SJCRH30 (cell line): ENCODE data around the gene CRIP1. TPM values are rescaled to one million over a fixed set of nuclear protein-coding genes. Genes with fewer than 3 reads are reported as not detected.

Source experiments
- DNase-seq, 2 experiments: peaks; one replicate each; pipeline ENCODE4 v3.0.0-alpha.2; 2015 to 2020
- H3K27ac ChIP-seq: fragments of 250-450 bp; sonication (Bioruptor Pico); 2 replicates; pipeline ENCODE4 v1.5.1; 2020; ENCODE audit warnings: mild to moderate bottlenecking, moderate library complexity
- H3K27me3 ChIP-seq: fragments of 250-450 bp; sonication (Bioruptor Pico); 2 replicates; pipeline ENCODE4 v1.5.1; 2020; ENCODE audit warnings: mild to moderate bottlenecking, moderate library complexity
- H3K36me3 ChIP-seq: fragments of 250-450 bp; sonication (Bioruptor Pico); 2 replicates; pipeline ENCODE4 v1.5.1; 2020; ENCODE audit warnings: mild to moderate bottlenecking, moderate library complexity
- H3K4me1 ChIP-seq: fragments of 250-450 bp; sonication (Bioruptor Pico); 2 replicates; pipeline ENCODE4 v1.5.1; 2020; ENCODE audit warnings: mild to moderate bottlenecking, moderate library complexity
- H3K4me3 ChIP-seq: fragments of 250-450 bp; sonication (Bioruptor Pico); 2 replicates; pipeline ENCODE4 v1.5.1; 2020; ENCODE audit warnings: mild to moderate bottlenecking, moderate library complexity
- H3K9me3 ChIP-seq: fragments of 250-450 bp; sonication (Bioruptor Pico); replicated peaks from 2 replicates; pipeline ENCODE4 v1.5.1; 2020; ENCODE audit warnings: mild to moderate bottlenecking, moderate library complexity
- total RNA-seq: library from RNA; depleted of rRNA; stranded (reverse); fragments of >200 nt; shearing (Covaris generic); gene quantifications from 2 replicates; pipeline ENCODE4 v1.2.3, GENCODE V29; 2014

CRIP1 gene
- total RNA-seq, 1 experiment from 2014 or later = 0.14 TPM

DNA sequence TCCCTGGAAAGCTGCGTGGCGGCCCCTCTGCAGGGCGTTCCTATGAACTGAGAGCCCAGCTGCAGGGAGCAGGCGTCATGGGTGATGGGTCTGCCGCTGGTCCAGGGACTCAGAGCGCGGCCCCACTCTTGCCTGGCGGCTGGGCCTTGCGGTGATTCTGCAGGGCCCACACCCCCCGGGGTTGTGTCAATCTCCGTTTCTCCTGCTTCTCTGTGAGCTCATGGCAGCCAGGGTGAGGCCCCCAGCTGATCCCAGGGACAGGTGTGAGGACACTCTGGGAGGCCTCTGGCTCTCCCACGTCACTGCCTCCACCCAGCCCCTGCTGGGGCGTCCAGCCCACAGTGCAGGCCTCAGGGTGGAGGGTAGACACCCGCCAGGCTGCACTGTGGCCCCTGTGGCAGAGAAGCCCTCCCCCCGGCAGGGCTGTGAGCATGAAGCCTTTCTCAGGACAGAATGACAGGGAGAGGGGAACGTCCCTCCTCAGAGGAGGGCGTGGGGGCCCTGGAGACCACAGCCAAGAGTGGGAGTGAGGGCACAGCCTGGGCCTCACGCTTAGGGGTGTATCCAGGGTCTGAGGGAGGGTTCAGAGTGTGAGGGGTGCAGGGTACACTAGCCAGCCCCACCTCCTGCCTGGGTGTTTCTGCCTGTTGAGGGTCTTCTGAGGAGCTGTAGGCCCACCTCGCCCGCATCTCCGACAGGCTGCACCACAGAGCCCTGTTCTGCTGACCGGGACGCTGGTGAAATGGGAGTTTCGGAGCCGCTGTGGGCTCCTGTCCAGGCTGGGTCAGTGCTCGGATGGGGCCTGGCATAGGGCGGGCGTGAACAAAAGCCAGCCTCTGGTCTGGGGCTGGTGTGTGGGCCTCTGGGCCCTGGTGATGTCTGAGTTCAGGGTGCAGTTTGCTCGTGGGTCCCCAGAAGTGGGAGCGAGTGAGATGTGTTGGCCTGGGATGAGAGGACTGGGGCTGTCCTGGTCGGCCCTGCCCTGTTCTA is 38.7 kb upstream of the CRIP1 start:
- Histone ChIP-seq H3K4me3 (no peak overlapping the region), H3K9me3 (no peaks in the 10 kb centered on the region), H3K27ac (peak overlapping the region; percentile 28), H3K4me1 (peaks cover 21% of the 10 kb centered on the region), H3K27me3 (no peaks in the 10 kb centered on the region), H3K36me3 (peaks cover 36% of the 10 kb centered on the region)
- peak; percentile 91 for DNase-seq

- Histone ChIP-seq H3K27ac (no peak overlapping the region), H3K36me3 (peaks cover 32% of the 10 kb centered on the region), H3K4me1 (peaks cover 21% of the 10 kb centered on the region), H3K9me3 (no peaks in the 10 kb centered on the region), H3K4me3 (no peak overlapping the region), H3K27me3 (no peaks in the 10 kb centered on the region)
- DNase-seq = peak; percentile 43 to 61
Measured at GRCh38 chr14:105448706-105449111, 38.0 kb upstream of the CRIP1 start.

- H3K4me3 ChIP-seq = no peak overlapping the region
- no peaks in the 10 kb centered on the region for H3K27me3 ChIP-seq
- no peak overlapping the region for H3K27ac ChIP-seq
- H3K36me3 ChIP-seq = peaks cover 36% of the 10 kb centered on the region
- H3K4me1 ChIP-seq = peaks cover 21% of the 10 kb centered on the region
- H3K9me3 ChIP-seq = no peaks in the 10 kb centered on the region
- DNase-seq = no peak
Measured at GRCh38 chr14:105449276-105450122, 37.2 kb upstream of the CRIP1 start.

DNA sequence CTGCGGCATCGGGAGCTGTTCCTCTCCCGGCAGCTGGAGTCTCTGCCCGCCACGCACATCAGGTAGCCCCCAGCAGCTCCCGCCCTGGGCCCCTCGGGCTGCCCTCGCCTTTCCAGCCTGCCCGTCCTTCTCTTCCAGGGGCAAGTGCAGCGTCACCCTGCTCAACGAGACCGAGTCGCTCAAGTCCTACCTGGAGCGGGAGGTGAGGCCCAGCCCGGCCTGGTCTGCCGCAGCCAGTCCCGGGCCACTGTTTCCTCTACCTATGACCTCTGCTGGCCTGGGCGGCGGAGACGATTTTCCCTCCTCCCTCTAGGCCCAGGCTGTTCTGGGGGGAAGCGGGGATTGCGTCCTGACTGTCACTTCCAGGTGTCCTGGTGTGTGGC is 36.6 kb upstream of the CRIP1 start:
- Histone ChIP-seq H3K4me3 (no peak overlapping the region), H3K9me3 (no peaks in the 10 kb centered on the region), H3K27ac (no peak overlapping the region), H3K27me3 (no peaks in the 10 kb centered on the region), H3K36me3 (peaks cover 42% of the 10 kb centered on the region), H3K4me1 (peaks cover 21% of the 10 kb centered on the region)
- DNase-seq = no peak

GRCh38 chr14:105450864-105451720 is 35.6 kb upstream of the CRIP1 start:
- H3K36me3 ChIP-seq = peaks cover 49% of the 10 kb centered on the region
- no peak overlapping the region for H3K27ac ChIP-seq
- H3K4me3 ChIP-seq = no peak overlapping the region
- H3K27me3 ChIP-seq = no peaks in the 10 kb centered on the region
- peaks cover 21% of the 10 kb centered on the region for H3K4me1 ChIP-seq
- no peaks in the 10 kb centered on the region for H3K9me3 ChIP-seq
- no peak for DNase-seq

DNA sequence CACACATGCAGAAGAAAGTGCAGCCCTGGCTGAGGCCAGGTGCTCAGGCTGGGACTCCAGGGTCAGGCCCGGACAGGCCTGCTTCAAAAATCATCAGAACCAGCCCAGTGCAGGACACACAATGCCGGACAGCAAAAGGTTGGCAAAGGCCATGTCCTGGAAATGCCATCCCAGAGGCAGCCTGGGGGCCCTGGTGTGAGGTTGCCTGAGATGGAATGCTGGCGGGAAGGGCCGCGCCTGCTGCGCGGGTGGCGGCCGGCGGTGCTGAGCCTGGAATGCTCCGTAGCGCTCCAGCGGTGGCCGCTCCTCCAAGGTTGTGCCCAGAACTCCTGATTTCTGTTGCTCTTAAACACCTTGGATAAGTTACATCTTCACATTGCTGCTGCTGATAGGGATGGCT is 33.7 kb upstream of the CRIP1 start:
- H3K27ac ChIP-seq = no peak overlapping the region
- no peak for DNase-seq
- H3K36me3 ChIP-seq = peaks cover 64% of the 10 kb centered on the region
- H3K4me1 ChIP-seq = peaks cover 9% of the 10 kb centered on the region
- no peaks in the 10 kb centered on the region for H3K27me3 ChIP-seq
- H3K9me3 ChIP-seq = no peaks in the 10 kb centered on the region
- no peak overlapping the region for H3K4me3 ChIP-seq

GRCh38 chr14:105453847-105454246 is 32.8 kb upstream of the CRIP1 start:
- DNase-seq = no peak
- Histone ChIP-seq H3K9me3 (no peaks in the 10 kb centered on the region), H3K27ac (no peak overlapping the region), H3K27me3 (no peaks in the 10 kb centered on the region), H3K4me3 (no peak overlapping the region), H3K4me1 (peaks cover 3% of the 10 kb centered on the region; the same call in 1 of the 2 replicates), H3K36me3 (peaks cover 69% of the 10 kb centered on the region)

DNA sequence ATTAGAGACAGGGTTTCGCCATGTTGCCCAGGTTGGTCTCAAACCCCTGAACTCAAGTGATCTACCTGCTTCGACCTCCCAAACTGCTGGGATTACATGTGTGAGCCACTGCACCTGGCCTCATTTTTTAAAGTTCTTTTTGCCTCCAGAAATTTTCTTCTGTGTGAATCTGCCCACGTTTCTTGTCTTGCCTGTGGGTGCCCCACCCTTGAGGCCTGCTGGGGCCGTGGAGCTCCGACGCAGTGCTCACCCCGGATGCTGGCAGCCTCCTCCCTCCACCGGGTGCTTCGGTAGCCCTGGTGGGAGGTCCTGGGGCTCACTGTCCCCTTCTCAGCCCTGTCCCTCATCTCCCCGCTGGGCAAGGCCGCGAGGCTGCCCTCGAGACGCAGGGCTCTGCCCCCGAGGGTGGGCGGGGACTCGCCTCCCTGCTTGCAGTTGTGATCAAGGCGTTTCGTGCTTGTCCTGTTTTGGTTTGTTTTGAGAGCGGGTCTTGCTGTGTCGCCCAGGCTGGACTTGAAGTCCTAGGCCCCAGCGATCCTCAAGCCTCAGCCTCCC is 31.5 kb upstream of the CRIP1 start:
- Histone ChIP-seq H3K27me3 (no peaks in the 10 kb centered on the region), H3K4me1 (peaks cover 3% of the 10 kb centered on the region; the same call in 1 of the 2 replicates), H3K9me3 (no peaks in the 10 kb centered on the region), H3K27ac (no peak overlapping the region), H3K4me3 (no peak overlapping the region), H3K36me3 (peaks cover 58% of the 10 kb centered on the region)
- DNase-seq = no peak

DNA sequence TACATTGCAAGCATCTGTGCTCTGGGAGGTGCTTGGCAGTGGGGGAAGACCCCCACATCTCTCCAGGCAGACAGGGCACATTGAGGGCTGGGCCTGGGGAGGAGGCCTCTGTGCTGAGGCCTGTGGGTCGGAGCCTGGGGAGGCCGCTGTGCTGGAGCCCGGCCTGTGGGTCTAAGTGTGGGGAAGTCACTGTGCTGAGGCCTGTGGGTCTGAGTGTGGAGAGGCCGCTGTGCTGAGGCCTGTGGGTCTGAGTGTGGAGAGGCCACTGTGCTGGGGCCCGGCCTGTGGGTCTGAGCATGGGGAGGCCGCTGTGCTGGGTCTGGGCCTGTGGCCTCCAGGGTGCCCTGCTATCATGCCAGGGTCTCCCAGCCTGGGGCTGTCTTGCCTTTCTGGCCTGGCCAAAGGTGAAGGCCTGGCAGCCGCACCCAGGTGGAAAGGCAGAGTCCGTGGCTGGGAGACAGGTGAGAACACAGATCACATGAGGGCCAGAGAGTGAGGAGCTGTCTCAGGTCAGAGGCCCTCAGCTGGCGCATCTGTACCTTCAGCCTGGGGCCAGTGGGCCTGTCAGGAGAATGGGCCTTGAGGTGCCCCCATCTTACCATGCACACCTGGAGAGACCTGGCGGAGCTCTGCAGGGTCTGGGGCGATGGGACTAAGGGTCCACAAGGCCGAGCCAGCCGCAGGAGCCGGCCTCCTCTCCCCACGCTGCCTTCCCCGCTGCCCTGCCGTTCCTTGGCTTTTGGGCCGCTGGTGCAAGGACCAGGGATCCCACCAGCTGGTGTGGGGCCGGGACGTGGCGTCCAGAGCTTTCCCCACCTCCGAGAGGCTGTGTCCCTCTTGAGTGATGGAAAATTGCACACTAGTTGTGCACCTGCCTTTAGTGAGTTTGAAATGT is 30.7 kb upstream of the CRIP1 start:
- no peak overlapping the region for H3K4me3 ChIP-seq
- H3K36me3 ChIP-seq = peaks cover 61% of the 10 kb centered on the region
- no peak overlapping the region for H3K27ac ChIP-seq
- no peaks in the 10 kb centered on the region for H3K27me3 ChIP-seq
- H3K9me3 ChIP-seq = no peaks in the 10 kb centered on the region
- DNase-seq = no peak
- peaks cover 3% of the 10 kb centered on the region; the same call in 1 of the 2 replicates for H3K4me1 ChIP-seq

GRCh38 chr14:105456736-105457617 is 29.7 kb upstream of the CRIP1 start:
- no peaks in the 10 kb centered on the region for H3K27me3 ChIP-seq

DNA sequence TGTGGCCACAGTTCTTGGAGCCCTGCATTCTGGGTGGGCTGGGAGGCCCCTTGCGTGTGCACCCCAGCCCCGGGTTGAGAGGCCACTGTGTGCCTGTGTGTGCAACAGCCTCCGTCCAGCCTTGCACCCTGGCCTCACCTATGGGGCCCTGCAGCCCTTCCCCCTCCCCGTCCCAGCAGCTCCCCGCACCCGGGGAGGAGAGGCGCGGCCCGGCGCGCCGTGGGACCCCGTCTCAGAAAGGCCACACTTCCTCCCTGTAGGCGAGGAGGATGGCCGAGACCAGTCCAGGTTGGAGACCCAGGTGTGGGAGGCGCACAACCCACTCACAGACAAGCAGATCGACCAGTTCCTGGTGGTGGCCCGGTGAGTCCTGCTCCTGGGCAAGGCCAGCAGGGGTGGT is 28.7 kb upstream of the CRIP1 start:
- Histone ChIP-seq H3K36me3 (peaks cover 64% of the 10 kb centered on the region), H3K4me1 (peaks cover 3% of the 10 kb centered on the region; the same call in 1 of the 2 replicates), H3K27ac (no peak overlapping the region), H3K9me3 (no peaks in the 10 kb centered on the region), H3K27me3 (no peaks in the 10 kb centered on the region), H3K4me3 (no peak overlapping the region)
- DNase-seq = no peak

More at GRCh38 chr14:105456736-105457617, 29.7 kb upstream of the CRIP1 start:
- Histone ChIP-seq H3K9me3 (no peaks in the 10 kb centered on the region), H3K4me1 (peaks cover 3% of the 10 kb centered on the region; the same call in 1 of the 2 replicates), H3K36me3 (peaks cover 61% of the 10 kb centered on the region), H3K27ac (no peak overlapping the region), H3K4me3 (no peak overlapping the region)
- peak in 1 of 2 experiments; percentile 43 for DNase-seq

GRCh38 chr14:105458571-105458970 is 28.1 kb upstream of the CRIP1 start:
- no peak overlapping the region for H3K27ac ChIP-seq
- DNase-seq = no peak
- no peak overlapping the region for H3K4me3 ChIP-seq
- H3K4me1 ChIP-seq = peaks cover 3% of the 10 kb centered on the region; the same call in 1 of the 2 replicates
- H3K9me3 ChIP-seq = no peaks in the 10 kb centered on the region
- H3K27me3 ChIP-seq = no peaks in the 10 kb centered on the region
- peaks cover 69% of the 10 kb centered on the region for H3K36me3 ChIP-seq
